Stimulated activated CD8-positive, alpha-beta memory T cell treated with anti-CD3 and anti-CD28 coated beads, Interleukin-15, amount 100 ng/mL, for 48 hours (primary cell): ENCODE results near the gene USP25.

Experiments used
- DNase-seq, 2 donors: peaks; one replicate each; pipeline ENCODE4 v3.0.0-alpha.2; 2020; ENCODE audit warnings: low read depth in 2 of 2

USP25 gene, protein sequence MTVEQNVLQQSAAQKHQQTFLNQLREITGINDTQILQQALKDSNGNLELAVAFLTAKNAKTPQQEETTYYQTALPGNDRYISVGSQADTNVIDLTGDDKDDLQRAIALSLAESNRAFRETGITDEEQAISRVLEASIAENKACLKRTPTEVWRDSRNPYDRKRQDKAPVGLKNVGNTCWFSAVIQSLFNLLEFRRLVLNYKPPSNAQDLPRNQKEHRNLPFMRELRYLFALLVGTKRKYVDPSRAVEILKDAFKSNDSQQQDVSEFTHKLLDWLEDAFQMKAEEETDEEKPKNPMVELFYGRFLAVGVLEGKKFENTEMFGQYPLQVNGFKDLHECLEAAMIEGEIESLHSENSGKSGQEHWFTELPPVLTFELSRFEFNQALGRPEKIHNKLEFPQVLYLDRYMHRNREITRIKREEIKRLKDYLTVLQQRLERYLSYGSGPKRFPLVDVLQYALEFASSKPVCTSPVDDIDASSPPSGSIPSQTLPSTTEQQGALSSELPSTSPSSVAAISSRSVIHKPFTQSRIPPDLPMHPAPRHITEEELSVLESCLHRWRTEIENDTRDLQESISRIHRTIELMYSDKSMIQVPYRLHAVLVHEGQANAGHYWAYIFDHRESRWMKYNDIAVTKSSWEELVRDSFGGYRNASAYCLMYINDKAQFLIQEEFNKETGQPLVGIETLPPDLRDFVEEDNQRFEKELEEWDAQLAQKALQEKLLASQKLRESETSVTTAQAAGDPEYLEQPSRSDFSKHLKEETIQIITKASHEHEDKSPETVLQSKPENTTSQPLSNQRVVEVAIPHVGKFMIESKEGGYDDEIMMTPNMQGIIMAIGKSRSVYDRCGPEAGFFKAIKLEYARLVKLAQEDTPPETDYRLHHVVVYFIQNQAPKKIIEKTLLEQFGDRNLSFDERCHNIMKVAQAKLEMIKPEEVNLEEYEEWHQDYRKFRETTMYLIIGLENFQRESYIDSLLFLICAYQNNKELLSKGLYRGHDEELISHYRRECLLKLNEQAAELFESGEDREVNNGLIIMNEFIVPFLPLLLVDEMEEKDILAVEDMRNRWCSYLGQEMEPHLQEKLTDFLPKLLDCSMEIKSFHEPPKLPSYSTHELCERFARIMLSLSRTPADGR

DNA sequence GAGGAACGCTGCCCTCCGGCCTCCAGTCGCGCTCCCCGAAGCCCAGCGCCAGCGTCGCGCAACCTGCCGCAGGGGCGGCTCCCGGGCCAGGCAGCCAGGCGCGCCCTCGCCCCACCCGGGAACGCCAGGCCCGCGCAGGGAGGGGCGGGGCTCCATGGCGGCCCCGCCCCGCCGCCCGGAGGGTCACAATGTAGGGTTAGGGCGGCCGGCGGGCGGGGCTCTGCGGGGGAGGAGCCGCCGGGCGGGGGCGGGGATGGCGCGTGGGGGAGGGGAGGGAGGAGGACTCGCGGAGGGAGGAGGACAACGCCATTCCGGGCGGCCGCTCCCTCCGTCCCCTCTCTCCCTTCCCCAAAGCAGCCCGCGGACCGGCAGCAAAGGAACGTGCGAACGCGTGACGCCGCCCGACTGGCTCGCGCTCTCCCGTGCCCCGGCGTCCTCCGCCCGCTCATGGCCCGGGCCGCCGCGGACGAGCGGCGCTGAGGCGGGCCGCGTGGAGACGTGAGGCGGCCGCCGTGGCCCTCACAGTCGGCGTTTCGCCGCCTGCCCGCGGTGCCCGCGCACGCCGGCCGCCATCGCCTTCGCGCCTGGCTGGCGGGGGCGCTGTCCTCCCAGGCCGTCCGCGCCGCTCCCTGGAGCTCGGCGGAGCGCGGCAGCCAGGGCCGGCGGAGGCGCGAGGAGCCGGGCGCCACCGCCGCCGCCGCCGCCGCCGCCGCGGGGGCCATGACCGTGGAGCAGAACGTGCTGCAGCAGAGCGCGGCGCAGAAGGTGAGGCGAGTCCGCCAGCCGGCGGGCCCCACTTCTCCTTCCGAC is at the start of gene USP25:
Gene USP25 (plus strand): TSS at position 309 of the 810 bp plus-strand sequence. CDS start 412 bp downstream, at position 721.
- DNase-seq: peak; percentile 78

DNA sequence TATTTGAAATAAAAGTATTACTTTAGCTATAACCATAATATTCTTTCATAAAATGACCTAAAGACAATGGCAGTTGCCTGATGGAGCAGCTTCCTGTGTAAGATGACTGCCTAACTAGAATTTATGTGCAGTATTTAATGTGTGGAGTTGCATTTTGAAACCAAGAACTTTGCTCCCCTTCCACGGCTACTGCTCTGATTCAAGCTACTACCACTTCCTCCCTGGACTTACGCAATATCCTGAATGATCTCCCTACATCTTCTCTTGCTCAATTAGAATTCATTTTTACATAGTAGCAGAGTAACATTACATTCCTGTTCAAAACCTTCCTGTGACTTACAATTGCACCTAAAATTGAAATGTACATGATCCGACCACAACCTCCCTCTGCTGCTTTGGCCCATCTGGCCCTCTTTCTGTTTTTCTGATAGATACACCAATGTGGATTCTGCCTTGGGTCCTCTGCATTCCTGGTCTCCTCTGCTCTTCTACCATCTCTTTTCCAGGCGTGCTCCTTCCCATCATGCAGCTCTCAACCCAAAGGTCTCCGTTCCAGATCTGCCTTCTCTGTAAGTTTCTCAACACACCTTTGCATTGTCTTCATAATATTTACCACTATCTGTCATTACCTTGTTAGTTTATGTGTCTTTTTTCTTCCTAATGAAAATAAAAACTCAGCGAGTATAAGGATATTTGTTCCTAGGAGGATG is 47.4 kb upstream of the USP25 start:
- no peak for DNase-seq

DNA sequence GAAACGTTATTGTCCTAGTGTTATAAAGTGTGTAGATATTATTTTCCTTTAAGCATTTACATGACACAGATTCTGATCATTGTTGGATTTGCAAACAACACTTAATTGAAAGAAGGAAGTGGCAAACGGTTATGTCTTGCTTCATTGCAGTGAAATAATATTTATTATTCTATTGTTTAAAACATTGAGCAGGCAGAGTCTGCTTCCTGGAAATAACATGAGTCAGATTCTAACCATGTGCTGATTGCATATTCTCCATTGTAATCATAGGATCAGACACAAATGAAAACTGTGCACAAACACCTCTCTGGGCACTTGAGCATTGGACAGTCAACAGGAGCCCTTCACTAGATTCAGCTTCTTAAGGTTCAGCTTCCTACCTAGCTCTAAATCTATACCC is 46.8 kb upstream of the USP25 start:
- DNase-seq: no peak

DNA sequence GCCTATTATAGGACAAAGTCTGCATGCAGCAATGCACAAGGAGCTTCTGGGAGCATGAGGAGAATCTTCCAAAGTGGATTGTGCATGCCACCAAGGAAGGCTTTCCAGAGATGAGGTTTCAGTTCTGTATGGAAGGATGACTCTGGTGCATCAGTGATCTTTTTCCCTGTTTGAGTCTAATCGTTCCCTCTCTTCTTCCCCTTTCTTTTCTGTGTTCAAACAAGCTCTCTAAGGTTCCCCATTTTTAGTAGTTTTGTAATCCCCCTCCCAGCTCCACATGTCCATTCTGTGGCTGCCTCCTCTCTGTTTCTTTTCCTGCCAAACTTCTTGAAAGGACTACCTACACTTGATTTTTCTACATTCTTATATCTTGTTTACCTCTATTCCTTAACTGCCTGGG is 43.3 kb upstream of the USP25 start:
- no peak for DNase-seq

DNA sequence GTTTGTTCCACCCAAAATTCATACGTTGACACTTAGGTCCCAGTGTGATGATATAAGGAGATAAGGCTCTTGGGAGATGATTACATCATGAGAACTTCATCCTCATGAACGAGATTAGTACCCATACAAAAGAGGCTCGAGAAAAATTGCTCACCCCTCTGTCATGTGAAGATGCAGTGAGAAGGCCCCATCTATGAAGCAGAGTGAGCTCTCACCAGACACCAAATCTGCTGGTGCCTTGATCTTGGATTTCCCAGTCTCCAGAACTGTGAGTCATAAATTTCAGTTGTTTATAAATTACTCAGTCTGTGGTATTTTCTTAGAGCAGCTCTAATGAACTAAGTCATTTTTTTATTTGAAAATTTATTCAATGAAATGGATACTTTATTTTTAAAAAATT is 42.6 kb upstream of the USP25 start:
- DNase-seq: no peak

DNA sequence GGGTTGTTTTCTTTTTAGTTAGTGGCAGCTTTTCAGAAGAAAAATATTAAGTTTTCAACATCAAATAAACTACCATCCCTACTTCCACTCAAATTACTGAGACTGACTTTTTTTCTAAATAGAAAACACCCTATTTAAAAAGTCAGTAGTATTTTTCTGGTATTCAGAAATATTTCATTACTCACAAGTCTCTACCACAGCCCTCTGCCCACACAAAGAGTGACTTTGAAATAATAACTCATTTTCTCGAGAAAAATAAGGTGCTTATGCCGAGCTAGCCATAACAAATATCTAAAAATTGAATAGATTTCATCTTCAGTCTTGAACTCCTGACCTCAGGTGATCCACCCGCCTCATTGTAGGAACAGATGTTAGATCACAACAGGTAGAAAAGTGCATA is 41.8 kb upstream of the USP25 start:
- DNase-seq: no peak

DNA sequence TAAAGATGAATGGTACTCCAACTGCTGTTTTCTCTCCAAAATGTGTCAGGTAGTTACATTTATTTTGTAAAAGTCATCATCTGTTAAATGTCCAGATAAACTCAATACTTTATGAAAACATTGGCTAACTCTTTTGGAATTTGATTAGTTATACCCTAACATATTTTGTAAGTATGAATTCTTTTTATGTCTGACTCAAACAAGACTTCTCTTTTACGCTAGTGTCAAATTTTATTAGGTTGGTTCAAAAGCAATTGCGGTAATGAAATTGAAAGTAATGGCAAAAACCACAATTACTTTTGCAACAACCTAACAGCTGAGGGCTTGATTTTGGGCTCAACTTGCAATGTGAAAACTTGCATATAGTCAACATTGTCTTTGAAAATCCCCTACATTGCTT is 41.0 kb upstream of the USP25 start:
- DNase-seq: no peak

DNA sequence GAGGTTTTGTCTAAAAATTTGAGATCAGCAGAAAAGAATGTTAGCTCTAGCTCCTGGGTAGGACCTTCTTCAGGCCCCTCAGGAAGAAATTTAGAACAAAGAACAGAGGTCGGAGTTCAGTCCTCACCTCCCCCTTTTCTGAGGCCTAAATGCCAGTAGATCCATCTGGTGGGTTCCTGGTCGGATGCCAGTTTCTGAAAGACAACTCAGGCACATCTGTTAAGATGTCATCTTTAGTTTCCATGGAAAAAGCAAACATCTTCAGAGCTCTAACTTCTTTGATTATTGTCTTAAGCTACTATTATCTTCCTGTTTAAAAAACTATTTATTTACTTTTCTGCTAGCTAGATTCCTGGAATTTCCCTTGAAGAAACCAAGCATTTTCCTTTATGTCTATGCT is 37.1 kb upstream of the USP25 start:
- DNase-seq: no peak

DNA sequence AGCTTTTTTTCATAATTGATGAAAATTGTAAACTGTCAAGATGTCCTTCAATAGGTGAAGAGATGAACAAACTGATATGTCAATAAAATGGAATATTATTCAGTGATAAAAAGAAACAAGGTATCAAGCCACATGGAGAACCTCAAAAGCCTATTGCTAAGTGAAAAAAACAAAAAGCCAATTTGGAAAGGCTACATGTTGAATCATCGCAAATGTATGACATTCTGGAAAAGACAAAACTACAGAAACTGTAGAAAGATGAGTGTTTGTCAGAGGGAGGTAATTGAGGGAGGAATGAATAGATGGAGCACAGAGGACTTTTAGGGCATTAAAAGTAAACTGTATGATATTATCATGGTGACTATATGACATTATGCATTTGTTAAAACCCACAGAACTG is 34.5 kb upstream of the USP25 start:
- no peak for DNase-seq

DNA sequence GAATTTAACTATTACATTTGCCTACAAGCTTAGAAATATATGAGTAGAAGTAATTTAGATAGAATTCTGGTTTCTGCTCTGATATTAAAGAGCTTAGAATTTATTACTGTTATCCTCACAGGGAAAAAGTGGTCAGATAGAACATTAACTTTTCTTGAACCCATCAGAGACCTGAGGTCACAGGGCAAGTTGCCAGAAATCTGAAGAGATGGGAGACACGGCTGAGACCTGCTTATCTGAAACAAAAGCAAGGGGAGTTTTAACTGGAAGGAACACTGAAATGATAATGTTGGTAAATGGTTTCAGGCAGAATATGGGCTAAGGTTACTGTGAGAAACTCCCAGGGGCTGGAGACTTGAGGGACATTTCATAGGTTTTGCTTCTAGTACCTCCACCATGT is 28.0 kb upstream of the USP25 start:
- DNase-seq: no peak

DNA sequence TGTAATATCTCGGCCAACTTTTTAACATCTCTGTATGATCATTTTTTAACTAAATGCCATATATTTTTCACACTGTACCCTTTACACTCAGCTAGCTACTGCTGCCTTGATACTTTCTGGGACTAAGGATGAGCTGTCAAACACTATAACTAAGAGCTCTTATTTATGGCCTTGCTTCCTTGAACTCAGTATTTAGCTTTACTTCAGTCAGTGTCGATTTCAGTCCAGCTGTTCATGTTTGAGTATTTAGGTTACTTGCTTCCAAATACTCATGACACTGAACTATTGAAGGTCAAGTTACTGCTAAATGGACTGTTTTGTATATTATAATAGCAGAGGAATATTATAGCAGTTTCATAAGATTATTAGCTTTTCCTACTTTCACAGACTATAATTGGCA is 25.9 kb upstream of the USP25 start:
- no peak for DNase-seq

DNA sequence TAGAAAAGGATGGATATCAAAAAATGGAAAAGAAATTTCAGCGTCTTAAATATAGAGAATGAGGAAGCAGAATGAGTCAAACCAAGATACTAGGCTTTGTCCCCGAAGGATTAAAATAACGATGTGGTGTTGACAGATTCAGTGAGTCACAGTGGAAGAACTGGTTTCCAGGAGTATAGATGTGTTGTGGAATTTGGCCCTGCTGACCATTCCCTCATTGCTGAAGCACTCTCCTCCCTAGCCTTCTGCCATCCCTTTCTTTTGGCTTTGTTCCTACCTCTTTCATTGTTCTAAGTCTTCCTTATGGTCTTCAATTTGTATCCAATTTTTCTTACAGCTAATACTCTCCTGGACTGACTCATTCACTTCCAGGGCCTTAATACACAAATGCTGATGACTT is 23.1 kb upstream of the USP25 start:
- no peak for DNase-seq

DNA sequence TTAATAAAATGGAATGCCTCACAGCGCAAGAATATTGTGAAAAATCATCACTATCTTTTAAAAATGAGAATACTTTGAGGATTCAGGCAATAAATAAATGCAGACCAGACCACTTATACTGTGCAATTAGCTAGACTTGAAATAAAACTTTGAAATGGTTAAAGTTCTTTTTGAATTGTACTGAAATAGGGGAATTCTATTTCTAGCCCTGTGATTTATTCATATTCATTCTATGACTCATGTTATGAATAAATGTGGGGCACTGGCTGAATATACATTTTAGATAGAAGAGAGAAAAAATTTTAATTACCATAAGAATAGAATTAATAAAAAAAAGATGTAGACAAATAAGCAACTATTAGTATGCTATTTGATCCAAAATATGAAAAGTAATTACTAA is 16.4 kb upstream of the USP25 start:
- DNase-seq: no peak

DNA sequence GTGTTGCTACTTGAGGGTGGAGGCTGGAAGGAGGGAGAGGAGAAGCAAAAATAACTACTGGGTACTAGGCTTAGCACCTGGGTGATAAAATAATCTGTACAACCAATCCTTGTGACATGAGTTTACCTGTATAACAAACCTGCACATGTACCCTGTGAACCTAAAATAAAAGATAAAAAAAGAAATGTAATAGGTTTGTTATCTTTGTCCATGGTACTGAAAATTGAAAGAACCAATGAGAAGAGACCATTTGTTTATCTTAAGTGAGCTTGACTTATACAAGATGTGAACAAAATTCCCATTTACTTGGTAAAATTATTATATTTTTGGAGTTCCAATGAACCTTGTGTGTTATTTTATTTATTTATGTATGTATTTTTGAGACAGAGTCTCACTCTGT is 11.1 kb upstream of the USP25 start:
- no peak for DNase-seq

DNA sequence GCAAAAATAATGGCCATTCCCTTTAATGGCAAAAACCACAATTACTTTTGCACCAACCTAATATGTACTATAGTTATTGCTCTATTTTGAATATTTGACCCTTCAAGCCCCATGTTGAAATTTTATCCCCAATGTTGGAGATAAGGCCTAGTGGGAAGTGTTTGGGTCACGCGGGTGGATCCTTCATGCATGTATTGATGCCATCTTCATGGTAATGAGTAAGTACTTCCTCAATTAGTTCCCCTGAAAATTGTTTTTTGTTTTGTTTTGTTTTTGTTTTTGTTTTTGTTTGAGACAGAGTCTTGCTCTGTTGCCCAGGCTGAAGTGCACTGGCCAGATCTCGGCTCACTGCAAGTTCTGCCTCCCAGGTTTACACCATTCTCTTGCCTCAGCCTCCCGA is 9.8 kb upstream of the USP25 start:
- no peak for DNase-seq

DNA sequence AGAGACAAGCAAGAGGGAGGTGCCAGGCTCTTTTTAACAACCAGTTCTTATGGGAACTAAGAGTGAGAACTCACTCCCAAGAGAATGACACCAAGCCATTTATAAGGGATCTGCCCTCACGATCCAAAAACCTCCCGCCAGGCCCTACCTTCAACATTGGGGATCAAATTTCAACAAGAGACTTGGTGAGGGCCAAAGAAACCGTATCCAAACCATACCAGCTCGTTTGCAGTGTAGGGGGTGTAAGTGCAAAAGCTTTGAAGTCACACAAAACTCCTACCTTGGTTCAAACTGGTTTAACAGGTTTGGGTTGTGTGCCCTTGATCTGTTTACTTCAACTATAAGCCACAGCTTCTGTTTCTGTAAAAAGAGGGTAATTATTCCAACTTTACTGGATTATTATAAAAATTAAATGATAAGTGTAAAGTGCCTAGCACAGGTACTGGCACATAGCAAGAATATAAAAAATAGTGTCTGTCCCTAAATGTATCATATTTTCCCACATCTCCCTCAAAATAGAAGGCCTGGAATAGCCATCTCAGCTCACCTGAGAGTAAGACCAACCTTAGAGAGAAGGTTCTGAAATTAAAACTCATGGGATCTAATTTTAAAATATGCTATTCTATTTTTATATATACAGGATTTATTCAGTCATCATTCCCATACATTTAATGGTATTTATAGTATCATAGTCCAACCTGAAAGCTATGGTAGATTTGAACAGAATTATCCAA is 7.0 kb upstream of the USP25 start:
- DNase-seq: no peak

DNA sequence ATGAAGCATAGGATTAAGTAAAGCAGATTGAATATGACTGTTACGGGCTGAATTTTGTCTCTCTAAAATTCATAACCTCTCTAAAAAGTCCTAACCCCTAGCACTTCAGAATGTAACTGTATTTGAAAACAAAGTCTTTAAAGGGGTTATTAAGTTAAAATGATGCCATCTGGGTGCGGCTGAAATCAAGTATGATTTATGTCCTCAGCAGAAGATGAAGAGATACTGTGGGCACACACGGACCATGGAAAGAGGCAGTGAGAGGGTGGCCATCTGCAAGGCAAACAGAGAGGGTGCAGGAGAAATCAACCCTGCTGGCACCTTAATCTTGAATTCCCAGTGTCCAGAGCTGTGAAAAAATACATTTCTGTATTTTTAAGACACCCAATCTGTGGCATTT is 3.8 kb upstream of the USP25 start:
- DNase-seq: no peak

DNA sequence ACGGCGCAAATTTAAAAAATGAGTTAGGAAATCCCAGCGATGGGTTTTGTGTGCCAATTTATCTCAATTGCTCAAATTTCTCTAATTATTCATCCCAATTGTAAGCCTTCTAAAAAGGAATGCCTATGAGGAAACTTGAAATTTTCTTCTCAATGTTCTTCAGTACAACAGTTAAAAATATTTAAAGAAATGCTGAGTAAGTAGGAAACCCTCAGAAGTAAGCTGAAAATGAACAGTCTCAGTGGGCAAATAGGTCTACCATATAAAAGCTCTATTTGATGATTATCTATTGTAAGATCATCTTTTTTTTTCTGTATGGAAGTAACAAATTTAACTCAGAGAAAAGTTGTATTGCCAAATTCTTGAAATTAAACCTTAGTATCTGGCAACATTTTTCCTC is 1.7 kb upstream of the USP25 start:
- no peak for DNase-seq

DNA sequence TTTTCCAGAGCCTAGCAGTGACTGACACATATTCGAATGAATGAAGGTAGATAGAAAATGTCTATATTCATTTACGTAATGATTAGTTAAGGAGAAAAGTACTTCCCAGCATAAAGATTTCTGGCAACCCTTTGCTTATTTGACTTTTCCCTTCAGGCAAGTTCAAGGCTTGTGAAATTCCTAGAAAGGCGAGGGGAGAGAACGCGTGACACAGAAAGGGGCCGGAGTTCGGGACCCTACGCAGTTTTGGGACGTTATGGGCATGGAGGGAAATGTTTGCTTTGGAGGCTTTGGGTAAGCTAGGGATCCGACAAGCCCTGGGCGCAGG is 472 bp upstream of the USP25 start:
- DNase-seq: no peak

DNA sequence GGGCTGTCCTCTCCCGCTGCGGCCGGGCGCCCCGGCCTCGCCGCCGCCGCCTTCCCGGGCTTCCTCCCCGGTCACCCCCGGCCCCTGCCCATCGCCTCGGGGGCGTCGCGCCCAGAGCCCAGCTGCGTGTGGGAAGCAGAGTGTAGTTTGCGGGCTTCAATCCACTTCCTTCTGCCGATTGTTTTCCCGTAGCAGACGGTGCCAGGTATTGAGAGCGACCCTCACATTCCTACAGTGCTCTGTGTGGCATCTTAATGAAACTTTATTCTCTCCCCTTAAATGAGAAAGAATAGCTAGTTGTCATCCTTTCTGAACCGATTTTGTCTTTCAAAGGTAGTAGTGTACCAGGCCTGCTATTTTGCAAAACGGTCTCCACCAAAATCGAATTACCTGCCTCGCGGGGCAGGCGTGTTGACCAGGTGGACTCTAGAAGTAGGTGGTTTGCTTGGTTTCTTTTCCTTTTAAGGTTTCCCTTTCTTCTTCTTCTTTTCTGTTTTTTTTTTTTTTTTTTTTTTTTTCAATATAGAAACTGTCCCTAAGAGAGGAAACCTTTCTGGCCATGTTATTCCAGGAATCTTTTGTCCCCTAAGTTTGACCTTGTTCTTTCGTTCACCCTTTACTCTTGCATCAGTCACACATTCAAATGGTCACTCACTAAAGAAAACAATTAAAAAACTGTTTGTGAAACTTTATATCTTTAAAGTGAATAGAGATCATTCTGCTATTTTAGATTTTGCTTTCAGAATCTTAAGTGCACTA is 881 bp downstream of the USP25 start:
- DNase-seq: no peak
